Measurements from ENCODE around the gene C22orf15.
A peak's percentile ranks its signal among the peaks of the same experiment; 100 is the strongest.

The C22orf15 gene

GRCh38 chr22:23767303-23767672, 4.5 kb downstream of the C22orf15 start:
- no peak for DNase-seq (ENCODE audit: low read depth)
- H3K4me3 ChIP-seq (ENCODE audit: low read depth, low read length): peak overlapping the region; percentile 63
- TF ChIP-seq CTCF (conservative IDR thresholded peaks at IDR 0.05; ENCODE audit: low read depth, low read length): no peak

- peak; percentile 80 for TF ChIP-seq CTCF (conservative IDR thresholded peaks at IDR 0.05; ENCODE audit: low read depth, low read length)
- peak within 1 kb of the TSS; percentile 63 for H3K4me3 ChIP-seq (ENCODE audit: low read depth, low read length)
- peak; percentile 70 for DNase-seq (ENCODE audit: low read depth)
Observed at GRCh38 chr22:23767673-23768548, 5.1 kb downstream of the C22orf15 start, which contains the start of gene CHCHD10. Gene CHCHD10 (minus strand): TSS chr22:23767972. CDS start chr22:23767874, 98 bp downstream.

GRCh38 chr22:23769321-23769965, 6.7 kb downstream of the C22orf15 start:
- DNase-seq (ENCODE audit: low read depth): no peak
- no peak for TF ChIP-seq CTCF (conservative IDR thresholded peaks at IDR 0.05; ENCODE audit: low read depth, low read length)
- H3K4me3 ChIP-seq (ENCODE audit: low read depth, low read length): no peak overlapping the region

GRCh38 chr22:23772315-23772648, 9.5 kb downstream of the C22orf15 start:
- no peak for TF ChIP-seq CTCF (conservative IDR thresholded peaks at IDR 0.05; ENCODE audit: low read depth, low read length)
- H3K4me3 ChIP-seq (ENCODE audit: low read depth, low read length): peak overlapping the region; percentile 51
- DNase-seq (ENCODE audit: low read depth): no peak

- H3K4me3 ChIP-seq (ENCODE audit: low read depth, low read length): peak within 1 kb of the TSS; percentile 51
- DNase-seq (ENCODE audit: low read depth): no peak
Observed at GRCh38 chr22:23772649-23773473, 10.1 kb downstream of the C22orf15 start, which contains the start of gene MMP11. Gene MMP11 (plus strand): TSS chr22:23772849. CDS start chr22:23772871, 22 bp downstream.

More at GRCh38 chr22:23772649-23773473, 10.1 kb downstream of the C22orf15 start, which contains the start of gene MMP11:
- peak; percentile 7 for TF ChIP-seq CTCF (conservative IDR thresholded peaks at IDR 0.05; ENCODE audit: low read depth, low read length)
